ENCODE results near the gene GNA12. TPM values are rescaled to one million over a fixed set of nuclear protein-coding genes. Genes with fewer than 3 reads are reported as not detected.

GNA12 gene
- total and polyA plus RNA-seq, 9 of the 15 experiments (the other 6 are each of a cell fraction or from before 2014, with no cell fraction given), result 0.65 to 32.7 (median 9.6) TPM

GRCh38 chr7:2832461-2832860 is 11.6 kb downstream of the GNA12 start:
- Histone ChIP-seq H3K9ac (ENCODE audit: insufficient read depth in 1 of 2, low read depth in 2 of 2, low read length in 2 of 2) (0 out of 4 replicates have a peak overlapping the region, but pooled peaks of 1 of the 2 experiments have one; percentile 28), H3K4me2 (ENCODE audit: insufficient read depth, low read length) (no peak overlapping the region), H4K20me1 (replicated peaks; ENCODE audit: control insufficient read depth, insufficient read depth, low read length) (peaks cover 23% of the 10 kb centered on the region; the same call in 1 of the 2 replicates), H3K36me3 (ENCODE audit: control insufficient read depth, insufficient read depth, low read length) (peaks cover 15% of the 10 kb centered on the region; the same call in 2 of the 3 replicates), H3K27me3 (ENCODE audit: control insufficient read depth in 2 of 2, insufficient read depth in 2 of 2, low read length in 2 of 2) (no peaks in the 10 kb centered on the region), H3K79me2 (ENCODE audit: control insufficient read depth, insufficient read depth, low read length) (peaks cover 11% of the 10 kb centered on the region; the same call in 1 of the 3 replicates), H3K4me1 (replicated peaks in 1 of 2; ENCODE audit: control insufficient read depth in 2 of 2, insufficient read depth in 2 of 2, low read length in 2 of 2) (peaks cover 5 to 8% of the 10 kb centered on the region in 2 experiments; a peak in 3 of 5 replicates), H3K9me1 (ENCODE audit: control insufficient read depth, insufficient read depth, low read length) (peaks cover 4% of the 10 kb centered on the region), H2AFZ (ENCODE audit: low read depth, low read length) (no peak overlapping the region), H3K27ac (ENCODE audit: extremely low read depth, low read depth, low read length) (no peak overlapping the region), H3K4me3 (no peak overlapping the region), H3K9me3 (replicated peaks; ENCODE audit: control insufficient read depth, insufficient read depth, low read depth, low read length) (no peaks in the 10 kb centered on the region)
- intact Hi-C loops (cut with micrococcal nuclease), result no loop called here
- BruUV-seq (replicated peaks), result no TSS peak
- 93% methylated on average over 12 of the region's 12 CpGs for whole genome bisulfite sequencing (ENCODE audit: insufficient coverage, low coverage, missing lambda C conversion rate)
- DNase-seq (ENCODE audit: extremely low read depth in 1 of 4, low spot score in 3 of 4) (no peak), FAIRE-seq (no peak), ATAC-seq (no peak)
- in situ Hi-C loops (cut with MboI), result no loop called here
- ChIA-PET POLR2A (interaction anchor here (0.5 to 0.6 kb wide), 2 partner anchors 17 to 117 kb away, joined by 3 read pairs; no protein-coding TSS in a partner anchor), CTCF (ENCODE audit: low intra/inter-chr PET ratio) (no interaction called here)
- TF ChIP-seq ZNF586 (CRISPR knock-in tag; conservative IDR thresholded peaks at IDR 0.05) (no peak), NFE2 (IDR thresholded peaks at IDR 0.05; ENCODE audit: low read depth) (no peak), ZNF717 (CRISPR knock-in tag; IDR thresholded peaks at IDR 0.05) (no peak), MBD1 (CRISPR knock-in tag; IDR thresholded peaks at IDR 0.05) (no peak), HLTF (IDR thresholded peaks at IDR 0.05) (no peak), MEF2A (IDR thresholded peaks at IDR 0.05; ENCODE audit: control insufficient read depth, low read depth, low read length) (no peak), ZC3H4 (CRISPR knock-in tag; IDR thresholded peaks at IDR 0.05; ENCODE audit: borderline replicate concordance) (no peak)

Data from K562 (cell line).